ENCODE measurements around the gene PSMB8.

GRCh38 chr6:32885698-32886286, 41.9 kb upstream of the PSMB8 start:
- peak; percentile 54 for TF ChIP-seq CTCF (IDR thresholded peaks at IDR 0.05; ENCODE audit: low read depth, low read length)
- no peak for TF ChIP-seq EZH2phosphoT487 (IDR thresholded peaks at IDR 0.05; ENCODE audit: low read depth)

Measured in OCI-LY3 (cell line).